Gastrocnemius medialis (tissue), 4 donors: Measurements from ENCODE around the gene NCS1. TPM values are rescaled to one million over a fixed set of nuclear protein-coding genes. Genes with fewer than 3 reads are reported as not detected.
A peak's percentile ranks its signal among the peaks of the same experiment; 100 is the strongest.

Source experiments
- ATAC-seq, 2 donors: fragments of 150-250 bp; one replicate each; pipeline ENCODE4 v1.9.1; 2016
- DNase-seq, 2 donors: peaks; one replicate each; pipeline ENCODE4 v3.0.0-alpha.2; 2019
- H3K27ac ChIP-seq, 4 donors: fragments of 200-600 bp; sonication (generic); 1 replicate in 1 of 4; 2 replicates in 3 of 4; pipeline ENCODE4 v1.5.1; 2016 to 2018; ENCODE audit warnings: mild to moderate bottlenecking in 2 of 4, moderate library complexity in 1 of 4
- H3K27me3 ChIP-seq, 3 donors: fragments of 200-600 bp; sonication (generic) in 2 of 3; 1 replicate in 1 of 3; 2 replicates in 2 of 3; pipeline versions ENCODE4 v1.5.1 to v1.6.0; 2016 to 2019; ENCODE audit warnings: mild to moderate bottlenecking in 1 of 3, moderate library complexity in 1 of 3
- H3K36me3 ChIP-seq, 2 donors: fragments of 200-600 bp; sonication (generic) in 1 of 2; one replicate each; pipeline ENCODE4 v1.5.1; 2017 to 2018
- H3K4me1 ChIP-seq, 2 donors: fragments of 200-600 bp; sonication (generic) in 1 of 2; one replicate each; pipeline ENCODE4 v1.5.1; 2016 to 2017; ENCODE audit warnings: mild to moderate bottlenecking in 2 of 2
- H3K4me3 ChIP-seq, 4 donors: fragments of 200-600 bp; sonication (generic) in 3 of 4; 1 replicate in 1 of 4; 2 replicates in 3 of 4; pipeline ENCODE4 v1.5.1; 2016 to 2019; ENCODE audit warnings: mild to moderate bottlenecking in 2 of 4
- H3K9me3 ChIP-seq, 3 donors: fragments of 200-600 bp; sonication (generic) in 2 of 3; 1 replicate in 1 of 3; 2 replicates in 2 of 3; pipeline ENCODE4 v1.5.1; 2016 to 2019
- POLR2A ChIP-seq, 2 donors: fragments of 450-650 bp; IDR thresholded peaks; one replicate each; pipeline ENCODE4 v1.6.1; 2017; ENCODE audit warnings: antibody characterized with exemption in 2 of 2, mild to moderate bottlenecking in 2 of 2, moderate library complexity in 2 of 2
- in situ Hi-C, 4 donors: fragments of 200-750 bp; cut with MboI; loops; one replicate each; pipeline versions ENCODE4 v1.15.0 to v1.8.0; 2017; ENCODE audit warnings: low sequenced_read_pairs in 4 of 4
- intact Hi-C: fragments of 100-400 bp; cut with DNase I; formaldehyde crosslinking; loops from one replicate; pipeline ENCODE4 v1.15.1; 2023; ENCODE audit warnings: low total_unique reads
- total RNA-seq, 4 donors: library from RNA; depleted of rRNA; stranded (reverse); fragments of >200 nt; gene quantifications; one replicate each; pipeline versions ENCODE4 v1.1.0 to v1.2.3, GENCODE V29; 2016
- TF ChIP-seq, protein P1 (sequence below), 5 experiments: fragments of 450-650 bp in 3 of 5; fragments of 200-600 bp in 2 of 5; sonication (generic) in 2 of 5; IDR thresholded peaks in 4 of 5; conservative IDR thresholded peaks in 1 of 5; 1 replicate in 4 of 5; 2 replicates in 1 of 5; pipeline ENCODE4 v1.5.1; 2016 to 2019; ENCODE audit warnings: antibody characterized with exemption in 5 of 5, mild to moderate bottlenecking in 3 of 5, moderate library complexity in 3 of 5

The NCS1 gene
- total RNA-seq, 4 donors from 2014 or later: 2.1 to 4.6 (median 2.5) TPM

GRCh38 chr9:130128251-130128650 is 44.0 kb upstream of the NCS1 start:
- intact Hi-C loops (no loop called here), in situ Hi-C loops (no loop called here)
- Histone ChIP-seq H3K27me3 (no peaks in the 10 kb centered on the region), H3K27ac (peak overlapping the region in 3 of 4 donors; percentile 71 to 79 (median 78)), H3K9me3 (no peaks in the 10 kb centered on the region), H3K36me3 (peaks cover 0 to 15% of the 10 kb centered on the region in 2 donors), H3K4me1 (peaks cover 0 to 18% of the 10 kb centered on the region in 2 donors), H3K4me3 (no peak overlapping the region)
- DNase-seq (no peak), ATAC-seq (peak in 1 of 2 donors; percentile 24)
- TF ChIP-seq, protein P1, sequence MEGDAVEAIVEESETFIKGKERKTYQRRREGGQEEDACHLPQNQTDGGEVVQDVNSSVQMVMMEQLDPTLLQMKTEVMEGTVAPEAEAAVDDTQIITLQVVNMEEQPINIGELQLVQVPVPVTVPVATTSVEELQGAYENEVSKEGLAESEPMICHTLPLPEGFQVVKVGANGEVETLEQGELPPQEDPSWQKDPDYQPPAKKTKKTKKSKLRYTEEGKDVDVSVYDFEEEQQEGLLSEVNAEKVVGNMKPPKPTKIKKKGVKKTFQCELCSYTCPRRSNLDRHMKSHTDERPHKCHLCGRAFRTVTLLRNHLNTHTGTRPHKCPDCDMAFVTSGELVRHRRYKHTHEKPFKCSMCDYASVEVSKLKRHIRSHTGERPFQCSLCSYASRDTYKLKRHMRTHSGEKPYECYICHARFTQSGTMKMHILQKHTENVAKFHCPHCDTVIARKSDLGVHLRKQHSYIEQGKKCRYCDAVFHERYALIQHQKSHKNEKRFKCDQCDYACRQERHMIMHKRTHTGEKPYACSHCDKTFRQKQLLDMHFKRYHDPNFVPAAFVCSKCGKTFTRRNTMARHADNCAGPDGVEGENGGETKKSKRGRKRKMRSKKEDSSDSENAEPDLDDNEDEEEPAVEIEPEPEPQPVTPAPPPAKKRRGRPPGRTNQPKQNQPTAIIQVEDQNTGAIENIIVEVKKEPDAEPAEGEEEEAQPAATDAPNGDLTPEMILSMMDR (IDR thresholded peaks at IDR 0.05 in 4 of 5, conservative IDR thresholded peaks at IDR 0.05 in 1 of 5): no peak
- TF ChIP-seq POLR2A (IDR thresholded peaks at IDR 0.05): no peak

GRCh38 chr9:130128733-130129431 is 43.3 kb upstream of the NCS1 start:
- intact Hi-C loops: no loop called here
- ATAC-seq (peak; percentile 82 to 90), DNase-seq (peak; percentile 47 to 61)
- in situ Hi-C loops: no loop called here
- TF ChIP-seq, protein P1 (IDR thresholded peaks at IDR 0.05 in 4 of 5, conservative IDR thresholded peaks at IDR 0.05 in 1 of 5): no peak
- peak in 1 of 2 donors; percentile 7 for TF ChIP-seq POLR2A (IDR thresholded peaks at IDR 0.05)
- Histone ChIP-seq H3K36me3 (peaks cover 0 to 15% of the 10 kb centered on the region in 2 donors), H3K27ac (peak overlapping the region; percentile 46 to 79 (median 74)), H3K4me3 (peak overlapping the region in 1 of 4 donors; percentile 24), H3K9me3 (no peaks in the 10 kb centered on the region), H3K27me3 (no peaks in the 10 kb centered on the region), H3K4me1 (peaks cover 0 to 18% of the 10 kb centered on the region in 2 donors)

DNA sequence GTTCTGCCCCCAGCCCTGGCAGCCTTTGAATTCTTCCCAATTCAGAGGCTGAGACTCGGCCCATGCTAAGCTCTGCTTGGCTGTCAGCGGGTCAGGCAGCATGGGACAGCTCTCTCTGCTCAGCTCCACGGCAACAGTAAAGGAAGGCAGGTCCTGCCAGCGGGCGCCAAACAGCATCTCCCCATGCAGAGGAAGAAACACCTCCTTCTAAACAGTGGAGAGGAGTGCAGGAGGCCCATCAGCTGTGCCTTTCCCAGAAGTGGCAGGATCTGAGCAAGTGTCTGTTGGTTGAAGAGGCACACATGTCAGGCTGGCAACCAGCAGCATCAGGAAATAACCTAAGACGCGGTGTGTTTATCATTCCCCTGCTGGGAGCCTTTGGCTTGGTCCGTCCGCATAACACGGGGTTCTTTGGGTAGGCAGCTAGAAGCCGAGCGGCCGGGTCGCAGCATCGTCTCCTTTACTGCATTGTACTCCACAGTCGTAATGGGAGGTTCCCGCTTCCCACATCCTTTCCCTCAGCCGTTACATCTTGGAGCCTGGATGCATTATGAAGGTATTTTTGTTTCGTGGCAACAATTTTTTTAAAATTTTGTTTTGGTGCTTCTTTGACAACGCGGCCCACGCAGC is 42.7 kb upstream of the NCS1 start:
- no peaks in the 10 kb centered on the region for H3K27me3 ChIP-seq
- H3K9me3 ChIP-seq: no peaks in the 10 kb centered on the region
- in situ Hi-C loops: no loop called here
- ATAC-seq (peak in 1 of 2 donors; percentile 29), DNase-seq (no peak)
- peak overlapping the region in 1 of 4 donors; percentile 24 for H3K4me3 ChIP-seq
- intact Hi-C loops: no loop called here
- TF ChIP-seq, protein P1 (IDR thresholded peaks at IDR 0.05 in 4 of 5, conservative IDR thresholded peaks at IDR 0.05 in 1 of 5): no peak
- TF ChIP-seq POLR2A (IDR thresholded peaks at IDR 0.05): no peak
- peaks cover 0 to 18% of the 10 kb centered on the region in 2 donors for H3K4me1 ChIP-seq
- H3K36me3 ChIP-seq: peaks cover 0 to 15% of the 10 kb centered on the region in 2 donors
- peak overlapping the region; percentile 46 to 79 (median 74) for H3K27ac ChIP-seq

- Histone ChIP-seq H3K4me3 (no peak overlapping the region), H3K36me3 (peaks cover 0 to 21% of the 10 kb centered on the region in 2 donors), H3K27me3 (no peaks in the 10 kb centered on the region), H3K9me3 (no peaks in the 10 kb centered on the region), H3K4me1 (peaks cover 0 to 18% of the 10 kb centered on the region in 2 donors), H3K27ac (no peak overlapping the region)
- ATAC-seq: no peak
- intact Hi-C loops (no loop called here), in situ Hi-C loops (no loop called here)
- TF ChIP-seq, protein P1 (IDR thresholded peaks at IDR 0.05 in 4 of 5, conservative IDR thresholded peaks at IDR 0.05 in 1 of 5): no peak
- no peak for TF ChIP-seq POLR2A (IDR thresholded peaks at IDR 0.05)
- DNase-seq: no peak
Measured at GRCh38 chr9:130132746-130133145, 39.5 kb upstream of the NCS1 start.
